Measurements from ENCODE around the gene POGLUT3.

The POGLUT3 gene

DNA sequence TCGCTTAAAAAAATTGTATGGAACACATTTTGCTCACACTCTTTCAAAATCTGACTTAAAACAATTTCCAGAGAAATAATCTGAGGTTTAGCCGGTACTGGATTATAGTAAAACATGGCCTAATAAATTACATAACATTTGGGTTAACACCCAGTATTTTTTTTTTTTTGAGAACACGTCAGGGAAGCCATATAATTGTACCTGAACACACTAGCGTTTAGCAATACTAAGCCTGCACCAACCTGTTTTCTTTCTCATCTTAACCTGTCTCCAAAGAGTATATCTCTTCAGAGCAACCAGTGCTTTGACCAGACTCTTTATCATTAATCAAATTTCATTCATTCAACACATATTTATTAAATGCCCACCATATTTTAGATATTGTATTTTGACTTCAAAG lies 2.0 kb upstream of the POGLUT3 start:
- no peak for FAIRE-seq

DNA sequence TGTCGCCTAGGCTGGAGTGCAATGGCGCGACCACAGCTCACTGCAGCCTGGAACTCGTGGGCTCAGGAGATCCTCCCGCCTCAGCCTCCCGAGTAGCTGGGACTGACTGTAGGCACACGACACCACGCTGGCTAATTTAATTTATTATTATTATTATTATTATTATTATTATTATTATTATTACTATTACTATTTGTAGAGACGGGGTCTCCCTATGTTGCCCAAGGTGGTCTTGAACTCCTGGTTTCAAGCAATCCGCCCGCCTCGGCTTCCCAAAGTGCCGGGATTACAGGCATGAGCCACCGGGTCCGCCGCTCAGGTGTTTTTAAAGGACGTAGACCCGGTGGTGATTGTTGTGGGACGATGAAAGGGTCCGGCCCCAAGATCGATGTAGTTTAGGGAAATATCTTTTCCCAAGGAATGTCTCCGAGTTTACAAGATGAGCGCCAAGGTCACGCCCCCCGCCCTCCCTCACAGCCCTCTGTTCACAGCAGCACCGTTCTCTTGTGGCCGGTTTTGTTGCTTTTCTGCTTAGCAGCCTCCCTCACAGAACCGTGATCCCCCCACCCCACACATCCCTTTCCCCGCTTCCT lies 728 bp upstream of the POGLUT3 start:
- no peak for FAIRE-seq

DNA sequence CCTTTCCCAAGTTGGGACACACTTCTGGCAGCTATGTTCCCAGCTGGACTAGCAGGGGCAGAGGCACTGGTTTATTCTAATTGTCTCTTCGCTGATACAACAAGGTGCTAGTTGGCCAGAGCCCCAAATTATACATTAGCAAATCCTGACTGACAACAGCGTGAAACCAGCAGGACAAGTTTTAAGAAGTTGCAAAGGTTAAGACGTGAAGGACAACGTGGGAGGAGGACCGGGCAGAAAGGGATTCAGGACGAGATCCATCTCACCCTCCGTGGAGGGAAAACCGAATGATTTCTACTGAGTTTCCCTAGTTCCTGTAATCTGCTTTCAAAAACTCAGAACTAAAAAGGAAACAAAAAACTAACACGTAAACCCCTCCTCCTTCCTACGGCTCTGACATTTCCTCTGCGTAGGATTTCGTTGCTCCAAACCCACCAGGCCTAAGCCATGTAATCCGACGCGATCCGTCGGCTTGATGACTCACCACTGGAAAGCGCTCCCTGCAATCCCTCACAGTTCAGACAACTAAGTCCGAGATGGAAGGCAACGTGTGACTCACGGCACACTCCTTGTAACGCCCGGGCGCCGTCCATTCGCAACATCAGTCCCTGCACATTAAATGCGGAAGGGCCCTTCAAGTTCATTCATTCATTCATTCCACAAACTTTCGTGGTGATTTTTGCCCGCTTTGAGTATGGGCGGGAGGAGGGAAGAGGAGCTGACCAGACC lies 703 bp downstream of the POGLUT3 start:
- FAIRE-seq = peak; percentile 99

DNA sequence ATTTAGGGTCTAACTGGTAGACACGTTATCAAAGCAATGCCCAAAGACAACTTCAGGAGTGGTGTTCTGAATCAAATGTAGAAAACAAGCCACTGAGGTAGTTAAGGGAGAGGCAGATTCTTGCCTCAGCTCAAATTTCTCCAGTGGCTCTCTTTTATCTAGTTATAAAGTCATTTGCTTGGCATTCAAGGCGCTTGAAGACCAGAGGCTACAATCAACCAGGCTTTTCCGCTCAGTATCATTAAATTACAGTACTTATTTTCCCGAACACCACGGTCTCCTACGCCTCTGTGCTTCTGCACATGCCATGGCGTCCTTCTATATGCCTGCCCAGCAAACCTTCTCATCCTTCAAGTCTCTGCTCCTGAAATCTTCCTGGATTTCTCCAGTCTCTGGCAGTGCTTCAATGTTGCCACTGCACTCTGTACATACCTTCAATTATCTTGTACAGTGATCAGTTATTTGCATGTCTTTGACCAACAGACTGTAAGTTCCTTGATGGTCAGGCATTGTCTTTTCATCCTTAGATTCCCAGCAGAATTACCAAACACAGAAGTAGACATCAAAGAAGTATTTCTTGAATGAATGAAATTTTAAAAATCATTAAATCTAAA lies 1.4 kb downstream of the POGLUT3 start:
- no peak for FAIRE-seq

DNA sequence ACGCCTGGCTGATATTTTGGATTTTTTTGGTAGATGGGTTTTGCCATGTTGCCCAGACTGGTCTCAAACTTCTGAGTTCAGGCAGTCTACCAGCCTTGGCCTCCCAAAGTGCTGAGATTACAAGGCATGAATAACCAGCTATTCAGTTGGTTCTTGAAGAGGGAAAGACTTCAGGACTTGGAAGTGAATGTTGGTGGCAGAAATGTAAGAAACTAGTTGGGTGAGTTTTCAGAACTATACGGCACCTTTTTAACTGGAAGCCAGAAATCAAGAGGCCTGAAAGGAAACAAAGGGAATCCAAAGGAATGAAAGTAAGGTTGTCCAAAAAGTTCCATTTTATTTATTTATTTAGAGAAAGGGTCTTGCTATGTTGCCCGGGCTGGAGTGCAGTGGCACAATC lies 2.9 kb downstream of the POGLUT3 start:
- FAIRE-seq = no peak

DNA sequence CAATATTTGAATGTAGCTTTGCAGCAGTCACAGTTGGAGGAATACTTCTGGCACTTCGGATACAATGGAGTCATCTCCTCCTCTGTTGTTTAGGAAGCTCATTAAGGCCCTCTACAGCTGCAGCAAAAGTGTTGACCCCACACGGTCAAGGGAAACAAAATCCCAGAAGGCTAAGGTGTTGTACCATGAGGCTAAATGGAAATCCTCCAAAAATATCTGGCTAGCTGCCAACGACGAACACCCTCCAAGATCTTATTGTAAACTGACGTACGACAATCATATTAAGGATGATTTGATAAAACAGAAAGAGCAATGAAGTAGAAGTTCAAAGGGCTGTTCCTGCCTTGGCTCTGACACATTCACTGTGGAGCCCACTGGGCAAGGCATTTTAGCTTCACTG lies 4.0 kb downstream of the POGLUT3 start:
- FAIRE-seq = no peak

DNA sequence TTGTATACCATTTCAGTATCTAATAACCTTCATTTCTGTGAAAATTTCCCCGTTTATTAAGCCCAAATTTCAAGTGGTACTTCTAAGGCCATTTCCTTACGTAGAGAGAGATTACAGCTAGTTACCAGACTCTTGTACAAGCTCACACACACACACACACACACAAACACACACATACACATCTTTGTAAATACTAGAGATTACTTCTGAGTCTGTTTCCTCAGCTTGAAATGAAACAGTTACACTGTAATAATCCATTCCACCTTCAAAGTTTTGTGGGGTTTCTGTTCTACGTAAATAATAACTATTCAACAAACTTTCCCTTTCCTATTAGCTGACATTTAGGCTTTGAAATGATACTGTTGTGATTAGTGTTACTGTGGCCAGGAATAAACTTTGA lies 6.2 kb downstream of the POGLUT3 start:
- FAIRE-seq = no peak

DNA sequence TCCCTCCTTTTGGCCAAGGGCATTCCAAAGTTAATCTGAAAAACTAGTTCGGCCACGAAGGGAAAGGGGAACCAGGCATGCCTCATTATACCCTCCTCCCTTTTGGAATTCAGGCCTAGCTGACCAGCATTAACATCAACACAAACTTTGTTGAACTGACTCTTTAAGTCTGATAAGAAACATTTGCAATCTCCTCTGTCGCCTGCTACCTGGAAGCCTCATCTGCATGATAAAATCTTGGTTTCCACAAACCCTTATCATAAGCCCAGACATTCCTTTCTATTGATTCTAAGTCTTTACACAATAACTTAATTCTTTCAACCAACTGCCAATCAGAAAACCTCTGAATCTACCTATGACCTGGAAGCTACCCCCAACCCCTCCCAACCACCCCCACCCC lies 11.4 kb downstream of the POGLUT3 start:
- no peak for FAIRE-seq

DNA sequence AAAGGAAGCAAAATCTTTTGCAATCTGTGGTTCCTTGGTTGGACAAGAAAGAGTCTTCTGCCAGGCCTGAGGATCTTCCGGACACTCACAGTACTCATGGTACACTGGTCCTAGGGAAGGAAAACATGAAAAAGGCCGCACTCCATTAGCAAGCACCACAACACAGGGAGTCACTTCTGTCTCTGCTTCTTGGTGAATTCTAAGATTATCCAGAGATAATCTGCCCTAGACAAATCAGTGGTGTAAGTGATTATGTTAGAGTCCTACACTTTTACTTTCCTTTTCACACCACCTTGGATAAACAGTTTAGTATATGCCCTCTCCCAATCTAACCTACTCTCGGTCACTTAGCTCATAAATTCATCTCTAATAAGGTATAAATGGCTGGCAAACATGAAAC lies 11.9 kb downstream of the POGLUT3 start:
- FAIRE-seq = no peak

DNA sequence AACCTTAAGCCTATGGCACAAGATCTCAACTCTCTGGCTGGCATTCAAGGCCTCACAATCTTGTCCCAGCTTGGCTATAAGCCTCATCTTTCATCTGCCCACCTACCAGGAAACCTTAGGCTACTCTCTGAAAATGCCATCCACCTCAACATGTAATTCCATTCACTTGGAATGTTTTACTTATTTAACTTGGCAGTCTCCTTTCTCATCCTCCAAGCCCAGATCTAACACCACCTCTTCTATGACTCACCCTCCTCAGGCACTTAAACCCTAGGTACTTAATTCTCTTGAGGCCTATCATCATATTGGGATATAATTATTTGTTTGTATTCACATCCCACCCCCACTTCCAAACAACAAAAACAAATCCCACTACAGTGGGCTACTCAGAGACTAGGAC lies 15.0 kb downstream of the POGLUT3 start:
- no peak for FAIRE-seq

DNA sequence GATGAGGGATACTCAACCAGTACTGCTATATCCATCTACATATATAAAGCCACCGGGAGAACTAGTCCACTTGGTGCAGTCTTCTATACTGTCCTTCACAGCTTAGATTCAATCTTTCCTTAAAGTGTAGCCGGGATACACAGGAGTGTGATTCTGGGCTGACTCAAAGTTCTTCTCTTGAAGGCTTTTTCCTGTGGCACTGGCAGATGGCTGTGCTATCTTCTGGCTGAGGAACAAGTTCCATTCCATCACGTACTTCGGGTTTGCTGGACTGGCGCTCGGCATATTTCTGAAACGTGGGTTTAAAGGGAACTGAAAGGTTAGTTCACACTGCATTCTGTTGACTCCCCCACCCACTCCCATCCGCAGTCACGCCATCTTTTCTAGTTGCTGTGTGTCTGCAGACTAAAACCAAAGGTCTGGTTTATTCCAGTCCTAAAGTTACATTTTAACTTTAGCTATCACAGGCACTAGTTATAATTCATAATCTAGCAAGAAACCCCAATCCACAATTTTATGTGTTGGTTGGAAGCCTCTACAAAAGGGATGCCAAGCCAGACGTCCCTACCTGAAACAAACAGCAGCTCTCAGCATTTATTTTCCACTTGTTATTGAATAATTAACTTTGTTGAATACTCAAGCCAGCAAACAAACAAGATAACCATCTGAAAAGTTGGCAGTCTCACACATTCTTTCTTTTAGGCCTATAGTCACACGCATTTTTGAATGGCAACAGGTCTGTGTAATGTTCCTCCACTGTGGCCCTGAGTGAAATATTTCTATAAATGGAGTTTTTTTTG lies 23.3 kb downstream of the POGLUT3 start:
- FAIRE-seq = no peak

DNA sequence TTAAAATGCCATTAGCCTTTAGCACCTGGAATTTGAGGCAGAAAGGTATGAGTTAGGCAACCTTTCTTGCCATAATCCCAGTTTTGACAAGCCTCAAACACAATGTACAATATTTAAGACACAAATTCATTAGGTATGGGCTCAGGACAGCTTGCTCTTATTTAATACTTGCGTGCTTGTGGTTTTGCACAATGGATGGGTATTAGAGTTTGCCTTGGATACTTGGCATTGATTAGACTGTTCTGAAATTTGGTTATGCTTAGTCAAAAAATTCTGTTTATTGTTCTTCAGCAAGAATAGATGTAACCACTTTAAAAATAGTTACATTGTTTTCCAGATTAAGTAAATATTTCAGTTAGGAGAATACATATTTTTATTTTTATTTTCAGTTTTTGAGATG lies 25.5 kb downstream of the POGLUT3 start:
- FAIRE-seq = no peak

DNA sequence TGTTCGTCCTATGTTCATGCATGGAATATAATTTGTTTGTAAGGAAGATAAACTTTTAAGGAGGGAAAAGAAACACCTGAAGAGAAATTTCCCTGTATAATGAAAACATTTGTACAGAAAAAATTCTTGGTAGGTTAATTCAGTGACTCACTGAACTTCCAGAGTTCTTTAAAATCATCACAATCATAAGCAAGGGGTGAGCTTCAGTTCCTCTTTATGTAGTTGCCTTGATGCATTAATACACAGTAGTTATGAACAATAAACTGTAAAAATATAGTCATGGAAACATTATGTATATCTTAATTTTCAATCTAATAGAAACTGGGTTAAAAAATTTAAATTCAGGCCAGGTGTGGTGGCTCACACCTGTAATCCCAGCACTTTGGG lies 29.7 kb downstream of the POGLUT3 start:
- FAIRE-seq = no peak

DNA sequence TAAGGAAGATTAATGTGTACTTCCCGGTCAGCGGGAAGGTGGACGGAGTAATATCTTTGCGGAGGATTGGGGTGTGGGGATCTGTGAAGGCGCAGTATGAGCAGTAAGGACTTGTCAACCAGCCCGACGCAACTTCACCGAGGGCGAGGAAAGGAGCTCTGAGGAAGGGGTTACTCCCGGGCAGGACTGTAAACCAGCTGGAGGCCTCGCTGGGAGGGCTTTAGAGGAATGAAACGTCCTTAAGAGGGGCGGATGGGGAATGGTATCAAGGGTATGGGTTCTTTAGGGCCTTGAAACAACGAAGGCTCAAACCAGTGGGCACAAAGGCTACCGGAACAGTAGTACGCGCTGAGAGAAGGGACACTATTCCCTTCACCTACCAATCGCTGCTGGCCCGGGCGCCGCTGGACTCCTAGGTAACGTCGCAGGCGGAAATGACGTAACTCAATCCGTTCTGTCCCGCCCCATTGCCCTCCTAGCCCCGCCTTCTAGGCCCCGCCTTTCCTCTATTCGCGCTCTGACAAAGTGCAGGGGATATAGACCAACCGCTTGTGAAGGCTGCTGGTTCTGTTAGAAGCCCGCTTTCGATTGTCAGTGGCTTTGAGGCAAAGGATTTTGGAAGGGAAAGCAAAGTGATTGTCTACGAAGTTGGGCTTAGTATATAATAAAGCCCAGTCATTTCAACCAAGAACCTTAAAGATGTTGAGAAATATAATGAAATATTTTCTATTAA lies 30.9 kb downstream of the POGLUT3 start, which contains the start of gene C11orf65:
C11orf65 (minus strand) TSS at position 439 of the 733 bp plus-strand sequence. CDS start 5,970 bp downstream, outside the sequence.
- peak; percentile 98 for FAIRE-seq

DNA sequence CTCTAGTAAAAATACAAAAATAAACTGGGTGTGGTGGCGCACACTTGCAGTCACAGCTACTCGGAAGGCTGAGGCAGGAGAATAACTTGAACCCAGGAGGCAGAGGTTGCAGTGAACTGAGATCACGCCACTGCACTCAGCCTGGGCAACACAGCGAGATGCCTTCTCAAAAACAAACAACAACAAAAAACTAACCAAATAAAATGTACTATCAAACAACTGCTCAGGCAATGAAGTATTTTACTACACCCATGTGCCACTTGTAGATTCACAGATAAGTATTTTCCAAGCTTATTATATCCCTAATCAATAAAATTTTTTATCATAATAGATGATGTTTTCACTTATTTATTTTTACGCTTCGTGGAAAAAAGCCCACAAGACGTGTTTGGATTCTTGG lies 31.8 kb downstream of the POGLUT3 start:
- no peak for FAIRE-seq

DNA sequence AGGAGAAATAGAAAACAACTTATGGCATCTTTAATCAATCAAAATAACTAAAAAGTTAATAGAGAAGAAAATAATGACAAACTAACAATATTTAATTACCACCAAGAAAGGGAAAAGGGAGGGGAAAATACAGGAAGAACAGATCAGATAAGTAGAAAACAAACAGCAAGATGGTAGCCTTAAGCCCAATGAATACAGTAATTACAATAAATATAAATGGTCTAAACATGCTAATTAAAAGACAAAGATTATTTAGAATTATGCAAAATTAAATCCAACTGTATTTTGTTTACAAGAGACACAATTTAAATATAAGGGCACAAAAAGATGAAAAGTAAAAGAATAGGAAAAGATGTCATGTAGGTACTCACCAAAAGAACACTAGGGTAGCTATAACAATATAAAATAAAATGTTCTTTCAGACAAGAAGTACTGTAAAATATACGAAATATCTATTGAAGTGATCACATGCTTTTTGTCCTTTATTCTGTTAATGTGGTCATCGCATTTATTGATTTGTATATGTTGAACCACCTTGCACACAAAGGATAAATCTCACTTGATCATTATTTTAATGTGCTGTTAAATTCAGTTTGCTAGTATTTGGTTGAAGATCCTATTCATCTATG lies 44.9 kb downstream of the POGLUT3 start:
- FAIRE-seq = no peak
